SK-N-SH treated with all-trans-retinoic acid at 6 μM for 48 hours (cell line): ENCODE results near the gene EFNA4.

Source experiments
- BACH2 ChIP-seq: fragments of 250-450 bp; sonication (Bioruptor Pico); IDR thresholded peaks from 2 replicates; pipeline ENCODE4 v1.9.0; 2021; ENCODE audit warnings: mild to moderate bottlenecking, borderline replicate concordance
- GLIS3 ChIP-seq: fragments of 250-450 bp; sonication (Bioruptor Pico); IDR thresholded peaks from 2 replicates; pipeline ENCODE4 v1.5.0; 2020; ENCODE audit warnings: mild to moderate bottlenecking, moderate library complexity
- ISL1 ChIP-seq: fragments of 250-450 bp; sonication (Bioruptor Pico); IDR thresholded peaks from 2 replicates; pipeline ENCODE4 v2.1.2; 2022; ENCODE audit warnings: mild to moderate bottlenecking, moderate library complexity
- PPARA ChIP-seq: fragments of 250-450 bp; sonication (Bioruptor Pico); IDR thresholded peaks from 2 replicates; pipeline ENCODE4 v1.5.0; 2020; ENCODE audit warnings: mild to moderate bottlenecking, borderline replicate concordance
- TCF4 ChIP-seq: fragments of 250-450 bp; sonication (Bioruptor Pico); IDR thresholded peaks from 2 replicates; pipeline ENCODE4 v1.8.0; 2021; ENCODE audit warnings: mild to moderate bottlenecking, moderate library complexity, borderline replicate concordance
- TOX ChIP-seq: fragments of 250-450 bp; sonication (Bioruptor Pico); IDR thresholded peaks from 2 replicates; pipeline ENCODE4 v1.8.0; 2021; ENCODE audit warnings: mild to moderate bottlenecking, moderate library complexity, borderline replicate concordance
- ZC3H10 ChIP-seq: fragments of 250-450 bp; sonication (Bioruptor Pico); IDR thresholded peaks from 2 replicates; pipeline ENCODE4 v1.5.1; 2021; ENCODE audit warnings: mild to moderate bottlenecking, moderate library complexity
- ZFP3 ChIP-seq: fragments of 250-450 bp; sonication (Bioruptor Pico); IDR thresholded peaks from 2 replicates; pipeline ENCODE4 v1.5.0; 2020; ENCODE audit warnings: mild to moderate bottlenecking, moderate library complexity
- ZFP30 ChIP-seq: fragments of 450-650 bp; formaldehyde crosslinking; IDR thresholded peaks from 2 replicates; pipeline ENCODE4 v1.5.0; 2022; ENCODE audit warnings: mild to moderate bottlenecking, moderate library complexity
- ZNF70 ChIP-seq: fragments of 450-650 bp; formaldehyde crosslinking; IDR thresholded peaks from 2 replicates; pipeline ENCODE4 v1.5.0; 2020; ENCODE audit warnings: mild to moderate bottlenecking, moderate library complexity
- TF ChIP-seq, protein P1 (sequence below): fragments of 250-450 bp; sonication (Bioruptor Pico); IDR thresholded peaks from 2 replicates; pipeline ENCODE4 v1.5.1; 2021; ENCODE audit warnings: mild to moderate bottlenecking, moderate library complexity

DNA sequence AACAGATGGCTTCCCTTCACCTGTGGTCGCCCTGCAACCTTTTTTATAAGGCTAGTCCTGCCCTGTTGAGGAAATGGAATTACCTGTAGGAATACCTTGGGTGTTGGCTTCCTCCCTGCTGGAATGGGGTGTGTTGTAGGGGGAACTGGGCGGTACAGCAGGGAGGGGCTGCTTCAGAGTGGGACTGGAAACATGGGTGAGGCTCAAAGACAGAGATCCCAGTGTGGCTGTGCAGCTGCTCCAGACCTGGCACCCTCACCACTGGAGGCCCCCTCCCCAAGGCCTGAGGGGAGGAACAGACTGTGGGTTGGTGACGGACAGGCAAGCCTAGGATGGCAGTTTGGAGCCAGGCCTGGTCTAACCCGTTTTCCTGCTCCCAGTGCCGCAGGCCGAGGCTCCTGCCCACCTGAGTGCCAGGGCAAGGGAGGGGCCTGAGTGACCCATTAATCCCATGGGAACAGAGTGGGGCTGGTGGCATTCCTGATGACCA, 19.6 kb downstream of the EFNA4 start:
- TF ChIP-seq ZFP3 (no peak), PPARA (CRISPR knock-in tag) (no peak), ZFP30 (CRISPR knock-in tag) (no peak), TCF4 (CRISPR knock-in tag) (no peak), ZC3H10 (no peak), GLIS3 (no peak), ZNF70 (CRISPR knock-in tag) (no peak), ISL1 (CRISPR knock-in tag) (no peak), TOX (no peak), BACH2 (CRISPR knock-in tag) (no peak)
- TF ChIP-seq, protein P1, sequence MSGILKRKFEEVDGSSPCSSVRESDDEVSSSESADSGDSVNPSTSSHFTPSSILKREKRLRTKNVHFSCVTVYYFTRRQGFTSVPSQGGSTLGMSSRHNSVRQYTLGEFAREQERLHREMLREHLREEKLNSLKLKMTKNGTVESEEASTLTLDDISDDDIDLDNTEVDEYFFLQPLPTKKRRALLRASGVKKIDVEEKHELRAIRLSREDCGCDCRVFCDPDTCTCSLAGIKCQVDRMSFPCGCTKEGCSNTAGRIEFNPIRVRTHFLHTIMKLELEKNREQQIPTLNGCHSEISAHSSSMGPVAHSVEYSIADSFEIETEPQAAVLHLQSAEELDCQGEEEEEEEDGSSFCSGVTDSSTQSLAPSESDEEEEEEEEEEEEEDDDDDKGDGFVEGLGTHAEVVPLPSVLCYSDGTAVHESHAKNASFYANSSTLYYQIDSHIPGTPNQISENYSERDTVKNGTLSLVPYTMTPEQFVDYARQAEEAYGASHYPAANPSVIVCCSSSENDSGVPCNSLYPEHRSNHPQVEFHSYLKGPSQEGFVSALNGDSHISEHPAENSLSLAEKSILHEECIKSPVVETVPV (CRISPR knock-in tag), result no peak
